Measurements from ENCODE around the gene LCN9.
"Not testable (repeated sequence)": the region's sequence is repeated elsewhere in the genome, so short reads cannot be mapped to it uniquely, and the experiment has no call there.

Gene LCN9

DNA sequence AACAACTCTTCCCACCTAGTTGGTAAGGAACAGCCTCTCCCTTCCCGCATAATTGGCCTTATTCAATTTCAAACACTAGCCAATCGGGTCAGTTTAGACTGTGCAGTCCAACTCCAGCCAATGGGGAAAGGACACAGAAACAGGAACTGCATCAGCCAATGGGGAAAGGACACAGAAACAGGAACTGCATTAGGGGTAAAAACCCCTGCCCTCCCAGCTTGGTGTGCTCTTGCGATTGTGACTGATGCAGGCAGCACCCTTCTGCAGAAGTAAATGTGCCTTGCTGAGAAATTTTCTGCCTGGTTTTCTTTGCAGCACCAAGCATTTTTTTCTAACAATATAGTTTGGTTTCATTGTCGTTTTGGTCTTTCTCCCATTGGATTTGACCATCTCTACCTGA, 15.2 kb upstream of the LCN9 start:
- DNase-seq (ENCODE audit: low spot score): no peak

DNA sequence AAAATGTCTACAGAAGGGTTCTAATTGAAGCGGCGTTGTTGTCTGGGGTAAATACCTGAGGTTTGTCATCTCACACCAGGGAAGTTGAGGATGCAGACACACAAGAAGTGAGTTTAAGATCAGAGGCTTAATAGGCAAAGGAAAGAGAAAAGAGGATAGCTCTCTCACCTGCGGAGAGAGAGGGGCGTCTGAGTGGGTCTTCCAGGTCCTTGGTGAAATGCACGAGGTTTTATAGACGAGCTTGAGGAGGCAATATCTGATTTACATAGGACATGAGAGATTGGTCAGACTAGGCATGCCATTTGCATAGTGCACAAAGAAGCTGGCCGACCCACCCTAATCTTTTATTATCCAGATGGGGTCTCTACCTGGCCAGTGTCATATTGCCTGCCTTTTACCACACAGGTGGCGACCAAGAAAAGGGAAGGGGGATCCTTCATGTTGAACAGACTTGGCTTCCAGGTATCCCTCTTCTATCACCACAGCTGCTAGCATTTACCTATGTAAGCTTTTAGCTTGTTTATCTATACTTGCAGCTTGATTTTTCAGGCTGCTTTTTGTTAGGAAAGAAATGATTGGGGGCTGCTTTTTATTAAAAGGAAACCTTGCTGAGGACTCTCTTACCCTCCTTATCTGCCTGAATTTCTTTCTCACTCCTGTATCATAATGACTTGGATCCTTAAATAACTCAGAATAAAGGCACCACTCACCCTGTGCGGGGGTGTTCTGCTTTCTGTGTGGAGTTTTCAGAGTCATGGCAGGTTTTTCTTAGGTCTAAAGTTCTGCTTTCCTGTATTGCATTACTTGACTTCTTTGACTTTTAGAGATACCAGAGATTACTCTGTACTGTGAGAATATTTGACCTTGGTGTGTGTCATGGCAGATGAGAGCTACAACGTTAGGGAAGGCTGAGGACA, 14.4 kb upstream of the LCN9 start:
- DNase-seq (ENCODE audit: low spot score): no peak

DNA sequence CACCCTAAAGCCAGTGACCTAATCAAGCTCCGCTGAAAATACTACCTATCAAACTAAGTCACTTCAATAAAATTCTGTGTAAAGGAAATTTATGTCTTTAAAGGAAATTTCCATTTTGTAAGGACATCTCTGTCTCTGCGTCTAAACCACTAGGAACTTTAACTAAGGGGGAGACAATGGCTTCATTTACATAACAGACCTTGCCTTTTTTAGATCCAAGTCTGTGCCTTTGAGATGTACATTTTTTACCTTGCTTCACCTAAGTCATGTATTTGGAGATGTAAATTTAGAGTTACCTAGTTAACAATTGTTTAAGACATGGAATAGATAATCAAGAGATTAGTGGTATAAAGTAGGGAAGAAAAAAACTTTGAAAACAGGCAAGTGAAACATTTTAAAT, 13.6 kb upstream of the LCN9 start:
- no peak for DNase-seq (ENCODE audit: low spot score)

DNA sequence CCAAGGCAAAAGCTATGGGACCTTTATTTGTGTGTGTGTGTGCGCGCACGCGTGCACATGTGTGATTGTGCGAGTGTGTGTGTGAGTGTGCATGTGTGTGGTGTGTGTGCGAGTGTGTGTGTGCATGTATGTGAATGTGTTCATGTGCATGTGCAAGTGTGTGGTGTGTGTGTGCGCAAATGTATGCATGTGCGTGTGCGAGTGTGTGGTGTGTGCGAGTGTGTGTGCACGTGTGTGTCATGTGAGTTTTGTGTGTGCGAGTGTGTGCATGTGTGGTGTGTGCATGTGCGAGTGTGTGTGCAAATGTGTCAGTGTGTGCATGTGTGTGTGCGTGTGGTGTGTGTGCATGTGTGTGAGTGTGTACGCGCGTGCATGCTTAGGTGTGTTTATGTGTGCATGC, 12.7 kb upstream of the LCN9 start:
- DNase-seq (ENCODE audit: low spot score): no peak

DNA sequence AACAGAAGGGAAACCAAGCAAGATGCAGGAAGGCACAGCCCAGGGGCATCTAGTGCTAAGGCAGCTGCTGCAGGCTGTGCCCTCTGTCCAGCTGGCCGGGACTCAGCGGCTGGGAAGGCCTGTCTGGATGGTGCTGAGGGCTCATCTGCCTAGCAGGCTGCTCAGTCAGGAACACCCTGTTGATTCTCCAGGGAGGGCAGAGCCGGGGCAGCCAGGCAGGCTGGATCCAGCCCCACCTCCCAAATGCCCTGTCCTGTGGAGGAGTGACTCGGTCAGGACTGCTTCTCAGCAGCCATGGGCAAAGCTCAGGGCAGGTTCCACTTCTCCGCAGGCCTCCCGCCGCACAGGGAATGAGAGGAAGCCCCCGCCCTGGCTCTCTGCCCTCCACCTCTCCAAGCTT, 7.8 kb upstream of the LCN9 start:
- no peak for DNase-seq (ENCODE audit: low spot score)

DNA sequence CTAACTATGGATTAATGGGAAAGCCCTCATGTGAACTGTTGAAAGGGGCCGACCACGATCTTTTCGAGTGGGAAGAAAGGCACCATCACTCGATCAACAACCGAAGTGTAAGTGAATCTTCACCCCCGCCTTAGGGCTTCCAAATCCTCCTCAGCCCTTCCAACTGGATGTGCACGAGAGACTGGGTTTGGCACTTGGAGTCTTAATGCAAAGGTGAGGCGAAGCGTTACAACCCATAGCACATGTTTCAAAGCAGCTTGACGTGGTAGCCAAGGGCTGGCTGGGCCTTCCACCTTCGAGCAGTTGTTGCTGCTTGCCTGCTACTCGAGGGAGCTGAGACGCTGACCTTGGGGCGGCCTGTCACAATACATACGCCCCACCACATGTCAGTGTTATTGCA, 5.7 kb upstream of the LCN9 start:
- no peak for DNase-seq (ENCODE audit: low spot score)

DNA sequence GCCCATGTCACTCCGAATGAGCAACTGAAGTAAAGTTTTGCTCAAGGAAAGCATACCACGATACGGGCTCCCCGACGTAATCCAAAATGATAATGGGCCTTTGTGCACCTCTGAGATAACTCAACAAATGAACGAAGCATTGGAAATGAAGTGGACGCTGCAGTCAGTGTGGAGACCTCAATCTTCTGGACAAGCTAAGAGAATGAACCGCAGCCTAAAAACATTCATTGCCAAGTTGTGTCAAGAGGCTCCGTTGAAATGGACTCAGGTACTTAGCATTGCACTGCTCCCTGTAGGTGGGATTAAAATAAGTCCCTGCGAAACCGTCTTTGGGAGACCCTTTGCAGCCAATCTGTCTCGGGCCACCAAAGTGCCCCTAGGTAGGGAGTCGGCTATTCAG, 3.9 kb upstream of the LCN9 start:
- no peak for DNase-seq (ENCODE audit: low spot score)

DNA sequence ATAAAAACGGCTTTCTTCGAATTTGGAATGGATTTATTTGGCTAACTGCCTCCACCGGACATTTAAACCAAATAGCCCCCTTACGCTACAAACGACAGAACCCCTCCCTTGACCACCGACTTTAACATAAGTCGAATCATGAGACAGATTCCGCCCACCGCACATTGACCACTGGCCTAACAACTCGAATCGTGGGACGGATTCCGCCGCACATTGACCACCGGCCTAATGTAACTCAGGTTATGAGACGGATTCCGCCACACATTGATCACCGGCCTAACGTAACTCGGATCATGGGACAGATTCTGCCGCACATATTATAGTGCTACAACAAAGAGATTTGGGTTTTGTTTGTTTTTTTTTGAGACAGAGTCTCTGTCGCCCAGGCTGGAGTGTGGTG, 2.7 kb upstream of the LCN9 start:
- no peak for DNase-seq (ENCODE audit: low spot score)

DNA sequence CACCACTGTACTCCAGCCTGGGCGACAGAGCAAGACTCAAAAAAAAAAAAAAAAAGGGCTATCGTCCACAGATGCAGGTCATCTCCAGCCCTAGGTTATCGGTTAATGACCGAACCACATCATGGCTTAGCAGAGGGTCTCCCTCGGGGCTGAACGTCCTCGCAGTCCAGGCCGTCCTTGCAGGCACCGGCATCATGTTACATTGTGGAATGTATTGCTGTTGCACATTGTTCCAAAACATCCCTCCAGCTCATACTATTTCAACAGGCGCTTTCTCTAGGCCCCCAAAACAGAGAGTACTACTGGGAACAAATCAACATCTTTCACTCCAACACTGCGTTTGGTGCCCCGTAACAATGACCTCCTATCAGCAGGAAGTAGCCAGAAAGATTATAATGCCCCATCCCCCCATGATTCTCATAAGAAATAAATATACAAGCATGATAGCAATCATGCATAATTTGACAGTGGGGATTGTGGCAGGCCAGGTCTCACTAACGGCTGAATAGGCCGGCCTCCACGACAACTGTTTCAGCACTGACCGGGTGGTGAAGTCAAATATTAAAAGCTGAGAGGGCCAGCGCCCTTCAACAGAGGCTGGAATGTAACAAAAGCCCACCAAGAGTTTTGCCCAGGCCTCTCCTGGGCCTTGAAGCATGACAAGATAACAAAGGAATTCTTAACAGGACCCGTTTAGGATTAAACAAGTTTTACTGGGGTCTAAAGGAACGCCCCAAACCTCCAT, 1.1 kb upstream of the LCN9 start:
- DNase-seq (ENCODE audit: low spot score): no peak

DNA sequence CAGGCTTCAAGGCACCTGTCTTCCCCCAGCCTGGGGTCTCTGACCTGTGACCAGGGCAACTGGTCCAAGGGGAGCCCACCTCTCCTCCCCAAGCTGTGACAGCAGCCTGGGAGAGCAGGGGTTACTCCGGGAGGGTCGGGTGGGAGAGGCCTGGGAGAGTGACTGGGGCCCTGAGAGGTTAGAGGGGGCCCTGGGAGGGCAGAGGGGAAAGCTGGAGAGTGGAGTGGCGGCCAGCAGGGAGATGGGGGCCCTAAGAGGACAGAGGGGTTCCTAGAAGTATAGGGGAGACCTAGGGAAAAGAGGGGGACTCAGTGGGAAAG, 302 bp downstream of the LCN9 start:
- no peak for DNase-seq (ENCODE audit: low spot score)

DNA sequence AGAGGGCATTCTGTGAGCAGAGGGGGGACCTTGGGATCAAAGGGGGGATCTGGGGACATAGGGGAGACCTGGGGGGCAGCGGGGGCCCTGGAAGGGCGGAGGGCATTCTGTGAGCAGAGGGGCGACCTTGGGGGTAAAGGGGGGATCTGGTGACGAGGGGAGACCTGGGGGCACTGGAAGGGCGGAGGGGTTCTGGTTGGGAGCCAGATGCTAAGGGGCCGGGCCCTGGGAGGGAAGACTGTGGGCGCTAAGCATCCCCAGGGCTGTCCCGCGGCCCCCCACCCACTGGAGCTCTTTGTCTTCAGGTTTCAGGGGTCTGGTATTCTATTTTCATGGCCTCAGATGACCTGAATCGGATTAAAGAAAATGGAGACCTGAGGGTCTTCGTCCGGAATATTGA, 748 bp downstream of the LCN9 start:
- no peak for DNase-seq (ENCODE audit: low spot score)

DNA sequence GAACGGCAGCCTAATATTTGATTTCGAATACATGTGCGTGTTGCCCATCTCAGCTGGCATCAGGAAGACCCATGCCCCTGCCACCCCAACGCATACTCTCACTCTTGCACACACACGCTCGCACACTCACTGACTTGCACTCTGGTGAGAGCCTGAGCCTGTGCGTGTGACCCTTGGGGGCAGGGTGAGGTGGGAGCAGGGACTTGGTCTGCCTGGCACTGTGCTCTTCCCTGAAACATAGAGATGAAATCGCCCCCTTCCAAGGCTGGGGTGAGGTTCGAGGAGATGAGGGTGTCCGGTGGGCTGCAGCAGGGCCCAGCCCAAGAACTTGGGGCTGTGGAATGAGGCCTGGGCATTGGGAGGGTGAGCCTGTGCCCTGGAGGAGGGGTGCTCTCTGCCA, 1.2 kb downstream of the LCN9 start:
- DNase-seq (ENCODE audit: low spot score): no peak

DNA sequence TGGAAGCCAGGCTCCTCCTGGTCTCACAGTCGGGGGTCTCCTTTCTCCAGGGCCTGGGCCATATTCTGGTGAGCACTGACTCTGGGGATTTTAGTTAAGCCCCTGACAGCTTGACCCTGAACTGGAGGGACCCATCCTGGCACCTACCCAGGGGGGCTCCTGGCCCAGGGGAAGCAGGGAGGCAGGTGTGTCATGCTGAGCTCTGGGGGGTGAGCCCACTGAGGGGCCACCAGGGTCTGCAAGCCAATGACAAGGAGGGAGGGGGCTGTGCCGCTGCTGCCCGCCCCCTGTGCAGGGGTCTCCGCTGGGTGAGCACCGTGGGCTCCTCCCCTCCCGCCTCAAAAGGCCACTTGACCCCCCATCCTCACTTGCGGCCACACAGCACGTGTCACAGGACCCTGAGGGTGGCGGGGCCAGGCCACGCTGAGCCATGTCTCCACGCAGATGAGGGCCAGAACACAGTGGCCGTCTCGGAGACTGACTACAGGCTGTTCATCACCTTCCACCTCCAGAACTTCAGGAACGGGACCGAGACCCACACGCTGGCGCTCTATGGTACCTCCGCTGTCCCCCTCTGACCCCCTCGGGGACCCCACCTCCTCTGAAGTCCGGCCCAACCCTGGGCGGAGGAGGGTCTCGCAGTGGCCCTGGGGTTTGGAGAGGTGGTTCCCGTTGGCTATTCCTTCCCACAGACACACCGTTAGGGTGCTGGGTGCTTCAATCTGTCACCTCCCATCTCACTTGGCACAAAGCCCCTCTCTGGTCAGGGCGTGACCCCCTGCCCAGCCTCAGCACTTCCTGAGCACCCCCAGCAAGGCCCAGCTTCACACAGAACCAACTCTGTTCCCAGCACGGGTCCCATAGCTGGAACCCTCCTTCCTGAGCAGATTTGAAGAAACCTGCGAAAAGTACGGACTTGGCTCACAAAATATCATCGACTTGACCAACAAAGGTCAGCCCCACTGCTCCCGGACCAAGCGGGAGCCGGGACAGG, 2.0 kb downstream of the LCN9 start:
- no peak for DNase-seq (ENCODE audit: low spot score)

DNA sequence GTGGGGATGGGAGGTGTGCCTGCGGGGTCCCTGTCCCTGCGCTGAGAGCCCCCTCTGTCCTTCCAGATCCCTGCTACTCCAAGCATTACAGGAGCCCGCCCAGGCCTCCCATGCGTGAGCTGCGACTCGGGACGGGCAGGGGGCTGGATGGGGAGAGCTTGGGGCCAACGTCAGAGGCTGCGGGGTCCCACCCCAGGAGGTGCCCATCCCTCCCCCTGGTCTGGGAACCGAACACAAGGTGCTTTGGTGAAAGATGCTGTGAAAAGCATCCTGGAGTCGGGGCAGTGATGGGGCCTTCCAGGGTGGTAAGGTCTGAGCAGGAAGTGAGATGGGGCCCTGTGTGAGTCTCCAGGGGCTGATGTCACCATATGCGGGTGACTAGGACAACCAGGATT, 2.7 kb downstream of the LCN9 start:
- DNase-seq (ENCODE audit: low spot score): no peak

DNA sequence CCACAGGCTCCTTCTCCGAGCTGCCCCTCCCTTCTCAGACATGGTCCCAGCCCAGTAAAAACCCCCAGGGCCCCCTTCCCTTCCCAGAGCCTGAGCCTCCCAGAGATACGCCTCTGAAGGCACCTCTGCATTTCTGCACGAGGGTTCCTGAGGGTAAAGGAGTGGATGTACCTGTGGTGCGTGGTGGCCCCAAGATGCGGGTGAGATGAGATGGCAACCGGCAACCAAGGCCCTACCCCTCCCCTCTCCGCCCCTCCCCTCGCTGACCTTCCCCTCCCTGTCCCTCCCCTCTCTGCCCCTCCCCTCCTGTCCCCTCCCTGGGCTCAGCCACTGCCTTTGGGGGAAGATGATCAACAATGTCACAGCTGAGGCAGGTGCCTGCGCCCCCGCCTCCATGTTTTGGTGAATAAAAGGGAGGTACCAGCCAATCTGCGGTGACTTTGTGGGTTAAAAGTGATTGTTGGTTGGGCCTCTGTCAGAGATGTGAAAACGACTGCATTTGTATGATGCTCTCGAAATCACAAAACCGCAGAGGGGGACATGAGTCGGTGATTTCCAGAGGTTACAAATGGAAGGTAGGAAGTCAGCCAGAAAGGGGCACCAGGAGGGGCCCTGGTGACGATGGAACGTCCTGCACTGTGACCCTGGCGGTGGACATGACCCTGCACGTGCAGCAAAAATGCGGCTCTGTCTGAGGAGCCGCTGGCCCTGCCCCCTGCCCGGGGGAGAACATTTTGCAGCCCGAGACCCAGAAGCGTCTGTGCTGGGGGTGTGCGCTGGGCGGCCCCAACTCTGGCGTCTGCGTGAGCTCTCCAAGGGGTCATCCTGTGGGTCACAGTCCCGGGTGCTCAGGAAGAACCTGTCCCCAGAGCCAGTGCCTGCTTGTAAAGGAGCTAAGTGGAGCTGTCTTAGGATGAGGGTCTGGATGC, 3.7 kb downstream of the LCN9 start:
- no peak for DNase-seq (ENCODE audit: low spot score)

DNA sequence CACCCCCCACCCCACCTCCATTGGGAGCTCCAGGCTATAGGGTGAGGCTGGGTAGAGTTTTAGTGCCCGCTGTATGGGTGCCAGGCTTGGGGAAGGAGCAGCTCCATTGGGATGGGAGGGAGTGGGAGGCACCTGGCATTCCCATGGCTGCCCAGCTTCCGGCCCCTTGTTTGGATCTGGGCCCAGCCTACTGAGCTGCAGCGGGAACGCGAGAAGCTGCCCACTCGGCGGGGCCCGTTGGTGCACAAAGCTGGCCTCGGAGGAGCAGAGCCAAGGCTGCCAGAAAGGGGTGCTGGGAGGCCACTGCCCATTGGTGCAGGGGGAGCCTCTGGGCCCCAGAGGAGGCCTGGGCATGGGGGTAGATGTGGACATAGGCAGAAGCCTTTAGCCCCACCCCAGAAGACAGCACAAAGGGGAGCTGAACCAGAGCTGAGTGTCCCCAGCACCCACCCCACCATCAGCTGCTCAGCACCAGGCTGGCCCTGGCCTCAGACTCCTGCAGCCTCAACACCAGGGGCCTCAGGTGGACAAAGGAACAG, 4.4 kb downstream of the LCN9 start:
- no peak for DNase-seq (ENCODE audit: low spot score)

DNA sequence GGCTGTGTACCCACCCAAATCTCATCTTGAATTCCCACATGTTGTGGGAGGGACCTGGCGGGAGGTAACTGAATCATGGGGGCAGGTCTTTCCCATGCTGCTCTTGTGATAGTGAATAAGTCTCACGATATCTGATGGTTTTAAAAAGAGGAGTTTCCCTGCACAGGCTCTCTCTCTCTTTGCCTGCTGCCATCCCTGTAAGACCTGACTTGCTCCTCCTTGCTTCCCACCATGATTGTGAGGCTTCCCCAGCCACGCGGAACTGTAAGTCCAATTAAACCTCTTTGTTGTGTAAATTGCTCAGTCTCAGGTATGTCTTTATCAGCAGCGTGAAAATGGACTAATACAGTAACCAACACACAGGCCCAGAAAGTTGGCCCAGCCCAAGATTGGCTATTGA, 5.9 kb downstream of the LCN9 start:
- not testable (repeated sequence) for DNase-seq (ENCODE audit: low spot score)

DNA sequence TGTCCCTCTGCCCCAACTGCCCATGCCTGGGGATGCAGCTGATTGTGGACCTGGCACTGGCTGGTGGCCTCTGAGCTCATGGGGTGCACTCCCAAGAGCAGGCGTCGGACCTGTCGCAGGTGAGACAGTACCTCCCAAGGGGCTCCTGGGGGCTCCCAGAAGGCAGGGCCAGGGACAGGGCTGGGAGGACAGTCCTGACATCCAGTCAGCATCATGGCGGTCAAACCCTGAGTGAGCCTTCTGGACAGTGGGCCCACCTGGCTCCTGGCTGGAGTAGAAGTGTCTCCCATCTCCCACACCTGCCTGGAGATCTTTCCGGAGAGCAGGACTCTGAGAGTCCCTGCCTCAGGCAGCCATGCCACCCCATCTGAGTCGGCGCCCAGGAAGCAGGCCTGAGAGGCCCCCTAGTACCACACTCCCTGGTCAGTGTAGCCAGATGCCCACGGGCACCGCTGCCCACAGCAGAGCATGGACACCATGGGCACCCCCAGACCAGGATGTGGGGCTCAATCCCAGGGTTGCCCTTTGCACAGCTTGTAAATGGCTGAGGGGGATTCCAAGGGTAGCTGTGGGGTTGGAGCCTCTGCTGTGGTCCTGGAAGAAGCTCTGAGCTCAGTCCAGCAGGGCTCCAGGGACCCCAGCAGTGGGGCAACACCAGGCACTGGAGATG, 6.6 kb downstream of the LCN9 start:
- no peak for DNase-seq (ENCODE audit: low spot score)

DNA sequence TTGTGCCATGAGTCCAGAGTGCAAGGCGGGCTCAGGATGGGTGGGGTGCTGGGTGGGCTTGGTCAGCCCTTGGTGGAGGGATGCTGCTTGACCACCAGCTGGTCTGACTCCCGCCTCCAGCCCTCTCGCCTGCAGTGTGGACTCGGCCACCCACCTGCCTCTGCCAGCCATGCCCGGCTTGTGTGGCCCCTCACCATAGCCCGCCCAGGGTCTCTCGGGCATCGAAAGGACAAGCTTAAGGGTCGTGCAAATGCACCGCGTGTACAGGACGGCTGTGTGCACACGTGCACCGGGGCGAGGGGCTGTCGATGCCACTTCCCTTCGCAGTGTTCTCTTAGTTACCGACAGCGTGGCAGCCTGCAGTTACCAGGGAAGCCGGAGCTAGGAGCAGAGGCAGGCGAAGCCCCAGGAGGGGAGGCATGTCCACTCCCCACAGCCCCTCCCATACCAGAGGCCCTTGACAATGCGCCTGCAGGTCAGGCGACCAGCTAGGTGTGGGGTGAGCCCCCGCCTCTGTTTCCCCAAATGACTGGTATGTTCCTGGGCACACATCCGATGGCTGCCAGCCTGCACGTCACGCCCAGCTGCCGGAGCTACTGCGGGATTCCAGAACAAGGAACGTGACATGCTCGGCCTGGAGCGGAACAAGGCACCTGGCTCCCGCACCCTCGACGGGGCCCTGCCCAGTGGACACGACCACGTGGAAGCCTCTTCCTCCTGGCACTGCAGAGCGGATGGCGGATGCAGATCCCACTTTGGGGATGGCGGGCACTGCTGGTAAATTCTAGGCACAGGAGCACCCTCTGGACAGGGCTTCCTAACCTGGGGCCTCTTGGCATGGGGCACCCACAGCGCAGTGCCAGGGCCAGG, 7.8 kb downstream of the LCN9 start:
- DNase-seq (ENCODE audit: low spot score): no peak

Measured in LoVo (cell line).